HG03103 (cell line): ENCODE results near the gene SIGMAR1.

Source experiments
- ATAC-seq: cut with Tn5 transposase; IDR thresholded peaks from one replicate; pipeline ENCODE4 v1.9.1; 2021; ENCODE audit warnings: low read depth; ENCODE audit not compliant: unreplicated experiment

SIGMAR1 gene

DNA sequence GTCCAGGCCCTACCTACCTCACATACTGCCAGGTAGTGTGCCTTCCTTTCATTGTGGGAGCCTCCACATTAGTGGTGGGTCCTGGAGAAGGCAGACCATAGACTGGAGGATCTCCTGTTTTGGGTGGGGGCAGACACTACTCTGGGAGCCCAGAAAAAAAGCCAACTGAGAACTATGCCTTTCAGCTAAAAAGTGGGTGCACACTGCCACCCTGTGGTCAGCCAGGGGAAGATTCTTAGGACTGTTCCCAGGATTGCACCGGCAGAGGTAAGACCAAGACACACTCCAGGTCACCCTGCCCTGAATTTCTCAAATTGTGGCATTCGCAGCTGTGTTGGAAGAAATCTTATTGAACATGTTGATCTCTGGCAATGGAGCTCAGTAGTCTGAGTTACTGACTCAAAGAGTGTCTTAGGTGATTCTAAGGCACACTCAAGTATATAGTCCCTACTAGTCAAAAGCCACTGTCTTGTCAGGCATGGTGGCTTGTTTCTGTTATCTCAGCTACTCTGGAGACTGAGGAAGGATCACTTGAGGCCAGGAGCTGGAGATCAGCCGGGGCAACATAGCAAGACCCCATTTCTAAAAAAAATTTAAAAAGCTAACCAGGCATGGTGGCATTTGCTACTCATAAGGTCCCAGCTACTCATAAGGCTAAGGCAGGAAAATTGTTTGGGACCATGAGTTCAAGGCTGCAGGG lies 3.6 kb downstream of the SIGMAR1 start:
- ATAC-seq = no peak

DNA sequence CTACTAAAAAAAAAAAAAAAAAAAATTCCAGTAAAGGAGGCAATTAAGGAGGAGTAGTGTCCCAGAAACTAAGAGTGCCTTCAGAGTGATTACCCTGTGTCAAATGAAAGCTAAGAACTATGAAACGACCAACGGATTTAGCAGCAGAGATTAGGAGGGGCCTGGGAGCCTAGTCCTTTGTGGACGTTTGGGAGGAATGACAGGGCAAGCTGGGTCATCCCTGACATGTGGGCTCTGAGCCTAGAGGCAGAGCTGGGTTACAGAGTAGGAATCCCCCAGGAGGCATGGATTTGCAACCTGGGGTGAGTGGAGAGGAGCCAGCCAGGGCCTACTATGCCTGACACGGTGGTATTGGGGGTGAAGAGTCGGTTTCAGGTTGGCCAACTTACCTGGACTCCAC lies 4.4 kb downstream of the SIGMAR1 start:
- no peak for ATAC-seq

DNA sequence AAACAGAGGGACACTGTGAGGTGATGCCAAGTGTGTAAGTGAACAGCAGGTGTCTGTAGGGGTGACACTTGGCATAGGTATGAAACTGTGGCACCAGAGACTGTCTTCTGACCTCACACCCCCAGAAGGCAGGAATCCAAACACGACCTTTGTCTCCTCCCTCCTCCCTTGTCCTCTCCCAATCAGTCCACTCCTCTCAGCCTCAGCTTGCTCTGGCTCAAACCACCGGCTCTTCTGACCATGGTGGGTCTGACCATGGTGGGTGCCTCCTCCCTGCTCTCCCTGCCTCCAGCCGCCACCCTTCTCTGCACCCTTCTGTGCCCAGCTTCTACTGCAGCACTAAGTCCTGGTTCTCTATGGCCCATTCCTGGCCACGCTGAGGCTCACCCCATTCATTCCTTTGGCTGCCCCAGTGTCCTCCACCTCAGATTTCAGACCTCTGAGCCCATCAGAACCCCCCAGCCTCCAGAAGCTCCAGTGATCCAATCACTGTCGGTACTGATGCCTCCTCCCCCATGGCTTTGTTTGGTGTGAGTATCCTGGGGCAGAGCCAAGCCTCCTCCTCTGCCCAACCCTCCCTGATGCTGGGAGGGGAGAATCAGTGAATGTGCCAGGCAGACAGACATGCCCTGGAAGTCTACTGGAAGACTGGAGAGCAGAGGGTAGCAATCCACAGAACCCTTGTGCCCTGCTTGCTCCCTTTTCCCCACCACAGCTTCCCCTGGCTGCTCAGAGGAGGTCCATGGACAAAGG lies 7.0 kb downstream of the SIGMAR1 start:
- no peak for ATAC-seq

DNA sequence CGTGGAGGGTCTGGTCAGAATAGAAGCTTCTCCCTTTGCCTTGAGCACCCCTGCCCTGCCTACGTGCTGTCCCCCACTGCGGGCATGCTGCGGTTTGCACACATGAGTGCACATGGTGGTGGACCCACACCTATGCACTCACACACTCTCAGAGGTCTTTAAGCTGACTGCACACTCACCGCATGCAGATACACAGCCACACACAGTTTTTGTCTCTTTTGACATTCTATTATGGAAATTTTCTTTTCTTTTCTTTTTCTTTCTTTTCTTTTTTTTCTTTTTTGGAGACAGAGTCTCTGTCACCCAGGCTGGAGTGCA lies 8.1 kb downstream of the SIGMAR1 start:
- ATAC-seq = no peak

DNA sequence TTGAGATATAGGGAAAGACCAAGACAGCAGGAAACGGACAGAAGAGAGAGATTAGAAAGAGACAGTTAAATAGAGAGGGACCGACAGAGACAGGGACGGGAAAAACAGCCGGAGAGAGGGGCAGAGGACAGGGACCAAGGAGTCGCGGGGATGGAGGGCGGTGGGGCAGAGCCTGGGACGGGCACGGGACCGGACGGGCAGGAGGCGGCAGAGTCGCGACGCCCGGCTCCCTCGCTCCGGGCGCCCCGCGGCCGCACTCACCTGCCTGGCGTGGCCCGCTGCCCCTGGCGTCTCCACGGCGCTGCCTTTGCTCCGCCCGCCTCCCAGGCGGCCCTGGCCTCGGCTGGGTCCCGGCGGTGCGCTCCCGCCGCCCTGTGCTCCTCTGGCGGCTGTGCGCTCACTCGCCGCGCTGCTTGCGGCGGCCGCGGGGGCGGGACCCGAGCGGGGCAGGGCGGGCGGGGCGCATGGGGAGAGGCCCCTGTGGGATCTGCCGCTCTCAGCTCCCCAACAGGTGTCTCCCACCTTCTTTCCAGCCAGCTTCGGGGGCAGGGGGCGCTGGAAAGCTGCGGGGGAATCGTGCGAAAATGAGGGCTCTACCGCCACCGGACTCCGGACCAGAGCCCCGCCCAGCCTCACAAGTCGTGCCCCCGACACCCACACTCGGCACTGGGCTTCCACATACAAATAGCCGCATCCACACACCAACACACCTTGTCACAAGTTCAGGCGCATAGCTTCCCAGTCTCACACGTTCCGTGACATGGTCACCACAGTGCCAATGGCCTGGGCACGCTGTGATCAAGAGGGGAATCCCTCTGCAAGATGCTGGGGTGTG lies 8.7 kb downstream of the SIGMAR1 start, which contains the start of gene ARID3C:
Gene ARID3C (minus strand): TSS at position 411 of the 835 bp plus-strand sequence. CDS start 1,052 bp downstream, outside the sequence.
- no peak for ATAC-seq

DNA sequence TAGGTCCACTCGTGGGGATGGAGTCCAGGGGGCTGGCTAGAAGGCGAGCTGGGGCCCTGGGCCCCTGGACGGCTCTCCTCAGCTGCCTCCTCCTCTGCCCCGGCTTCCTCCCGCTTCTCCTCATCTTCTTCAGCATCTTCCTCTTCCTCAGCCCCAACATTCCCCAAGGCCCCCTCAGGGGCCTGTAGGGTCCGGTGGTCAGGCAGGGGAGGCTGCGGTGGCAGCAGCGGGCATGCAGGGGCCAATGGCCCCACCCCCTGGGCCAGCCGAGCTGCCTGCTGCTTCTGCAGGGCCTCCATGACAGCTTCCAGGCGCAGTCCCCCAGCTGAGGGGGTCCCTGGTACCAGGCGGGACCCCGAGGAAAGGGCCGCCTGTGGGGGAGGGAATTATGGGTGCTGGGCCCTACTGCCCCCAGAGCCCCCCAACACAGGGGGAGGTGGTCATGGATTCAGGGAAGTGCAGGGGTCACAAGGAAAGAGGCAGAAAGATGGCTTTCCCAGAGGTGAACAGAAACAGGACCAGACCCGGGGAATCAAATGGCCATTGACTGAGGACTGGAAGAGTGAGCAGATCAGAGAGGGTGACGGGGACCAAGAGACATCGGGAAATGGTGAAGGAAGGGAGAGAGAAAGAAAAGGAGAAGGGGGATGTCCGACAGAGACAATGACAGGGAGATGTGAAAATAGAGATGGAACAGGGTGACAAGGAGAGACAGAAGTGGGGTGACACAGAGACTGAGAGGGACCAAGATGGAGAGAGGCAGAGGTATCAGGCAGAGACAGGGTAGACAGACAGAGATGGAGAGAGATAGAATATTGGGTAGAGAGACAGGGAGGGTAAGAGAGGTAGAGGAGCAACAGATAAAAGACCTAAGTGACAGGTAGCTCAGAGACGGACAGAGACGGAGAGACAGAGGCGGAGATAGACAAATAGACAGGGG lies 9.6 kb downstream of the SIGMAR1 start:
- no peak for ATAC-seq

DNA sequence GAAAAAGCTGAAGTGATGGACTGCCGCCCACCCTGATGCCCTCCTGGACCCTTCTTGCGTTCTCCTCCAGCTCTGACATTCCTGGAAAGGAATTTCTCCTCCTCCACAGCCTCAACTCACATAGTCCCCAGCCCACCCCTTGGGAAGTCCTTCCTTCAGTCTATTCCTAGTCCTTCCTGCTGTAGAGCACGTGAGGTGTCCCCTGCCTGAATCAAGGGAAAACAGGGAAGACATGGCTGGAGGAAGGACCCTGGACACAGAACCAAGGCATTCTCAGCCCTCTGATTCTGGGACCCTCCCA lies 12.5 kb downstream of the SIGMAR1 start:
- ATAC-seq = no peak

DNA sequence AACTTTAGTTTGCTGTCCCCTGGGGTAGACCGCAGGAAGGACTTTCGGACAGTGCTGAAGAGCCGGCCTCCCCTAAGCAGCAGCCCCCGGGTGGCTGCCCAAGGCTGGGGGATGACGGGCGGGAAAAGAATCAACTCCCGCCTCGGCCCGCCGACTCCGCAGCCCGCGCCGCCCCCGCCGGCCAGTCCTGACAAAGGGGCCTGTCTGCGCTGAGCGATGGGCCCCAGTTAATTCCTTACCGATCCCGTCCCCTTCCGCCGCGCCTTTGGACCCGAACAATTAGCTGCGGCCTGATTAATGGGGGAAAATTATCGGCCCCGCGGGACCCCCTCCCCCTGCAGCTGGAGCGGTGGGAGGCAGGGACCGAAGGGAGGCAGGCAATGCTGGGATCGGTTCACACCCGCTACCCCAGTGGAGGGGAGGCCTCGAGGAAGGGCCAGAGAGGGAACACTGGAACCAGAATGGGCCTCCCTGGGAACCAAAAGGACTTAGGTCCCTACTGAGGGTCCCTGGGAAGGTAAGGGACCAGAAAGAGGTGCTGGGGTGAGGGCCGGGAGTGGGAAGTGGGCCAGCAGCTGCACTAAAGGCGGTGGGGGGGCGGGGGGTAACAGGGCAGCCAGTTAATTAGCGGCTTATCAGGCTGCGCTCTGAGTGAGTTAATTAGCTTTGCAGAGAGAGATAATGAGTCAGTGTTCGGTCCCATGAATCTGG lies 13.0 kb downstream of the SIGMAR1 start:
- ATAC-seq = no peak

DNA sequence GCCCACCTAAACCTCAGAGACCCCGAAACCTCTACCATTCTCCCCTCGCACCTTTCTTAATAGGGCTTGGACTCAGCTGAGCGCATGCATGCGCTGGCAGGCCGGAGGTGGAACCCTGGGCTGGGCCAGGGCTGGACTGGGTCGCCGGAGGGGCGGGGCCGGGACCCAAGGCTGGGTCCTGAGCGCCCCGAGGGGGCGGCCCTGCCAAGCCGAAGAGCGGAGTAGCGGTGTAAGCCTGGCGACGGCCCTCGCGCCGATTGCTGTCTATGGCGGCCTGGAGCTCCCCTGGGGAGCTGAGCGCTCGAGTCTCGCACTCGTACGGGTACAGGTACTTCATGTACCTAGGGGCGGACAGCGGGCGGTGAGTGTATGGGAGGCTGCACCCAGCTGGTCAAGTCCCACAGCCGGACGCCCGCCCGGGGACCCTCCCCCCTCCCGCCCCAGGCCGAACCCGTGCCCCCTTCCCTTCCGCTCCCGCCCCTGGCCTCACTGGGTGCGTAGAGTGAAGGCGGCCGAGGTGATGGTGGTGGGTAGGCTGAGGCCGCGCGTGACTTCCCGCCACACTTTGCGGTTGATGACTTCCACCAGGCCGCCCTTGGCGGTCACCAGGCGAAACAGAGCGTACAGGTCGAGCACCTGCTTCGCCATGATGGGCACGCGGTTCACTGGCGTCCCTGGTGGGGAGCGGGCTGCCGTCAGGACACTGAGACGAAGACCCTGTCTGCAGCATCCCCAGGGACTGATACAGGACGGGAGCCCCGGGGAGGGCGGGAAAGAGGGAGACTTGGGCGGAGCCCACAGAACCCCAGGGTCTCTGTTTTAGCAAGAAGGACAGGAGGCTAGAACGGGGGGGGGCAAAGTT lies 14.0 kb downstream of the SIGMAR1 start:
- no peak for ATAC-seq

DNA sequence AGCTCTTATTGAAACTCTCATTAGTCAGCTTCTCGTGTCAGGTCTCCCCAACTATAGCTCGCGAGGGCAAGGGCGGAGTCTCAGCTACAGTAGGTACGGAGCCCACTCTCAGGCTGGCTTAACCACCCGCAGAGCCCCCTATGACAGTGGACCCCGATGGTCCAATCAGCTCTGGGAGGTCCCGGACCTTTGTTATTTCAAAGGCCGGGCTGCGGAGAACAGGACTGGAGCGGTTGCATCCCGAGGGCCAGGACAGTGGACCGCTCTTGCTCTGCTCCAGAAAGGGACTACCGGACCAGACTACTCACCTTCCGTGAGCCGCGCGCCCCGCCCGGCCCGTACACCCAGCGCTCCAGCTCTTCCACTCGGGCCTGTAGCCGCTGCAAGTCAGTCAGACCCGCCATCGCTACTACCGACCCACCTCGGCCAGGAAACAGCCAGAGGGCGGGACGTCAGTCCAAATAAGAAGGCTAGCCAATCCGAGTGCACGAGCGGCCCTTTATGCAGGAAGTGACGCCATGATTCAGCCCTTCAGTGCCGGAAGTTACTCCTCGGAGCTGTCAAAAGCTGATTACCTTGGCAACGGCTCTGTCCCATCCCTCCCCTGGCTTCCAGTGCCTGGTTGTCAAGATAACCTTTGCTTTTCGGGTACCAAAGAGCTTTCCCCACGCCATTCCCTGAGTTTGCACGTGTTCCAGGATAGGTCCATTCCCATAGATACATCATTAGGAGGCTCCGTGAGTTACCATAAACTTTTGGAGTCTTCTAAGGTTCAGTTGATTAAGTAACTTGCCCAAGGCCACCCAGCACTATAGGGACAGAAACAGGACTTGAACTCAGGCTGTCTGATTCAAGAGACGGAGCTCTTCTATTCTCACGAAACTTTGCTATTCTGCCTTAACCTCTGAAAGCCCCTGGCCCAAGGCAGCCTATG lies 17.3 kb downstream of the SIGMAR1 start, which contains the start of gene DCTN3:
Gene DCTN3 (minus strand): TSS at position 435 of the 934 bp plus-strand sequence. CDS start 31 bp downstream, at position 404.
- ATAC-seq = peak; percentile 98

DNA sequence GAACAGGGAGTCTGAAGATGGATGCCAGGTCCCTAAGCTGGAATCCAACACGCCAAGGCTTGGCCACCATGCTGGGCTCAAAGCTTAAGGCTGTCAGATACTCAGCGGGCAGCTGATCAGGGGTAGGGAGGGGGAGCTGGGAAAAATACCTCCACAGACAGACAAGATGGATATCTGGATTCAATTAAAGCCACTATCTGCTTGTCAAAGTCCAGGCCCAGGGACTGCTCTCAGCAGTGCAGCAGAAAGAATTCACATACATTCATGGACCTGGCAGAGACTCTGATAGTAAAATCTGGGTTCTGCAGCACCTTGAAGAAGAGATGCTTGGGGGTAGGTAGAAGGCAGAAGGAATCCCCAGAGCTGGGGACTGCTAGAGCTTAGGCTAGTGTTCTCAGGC lies 22.5 kb downstream of the SIGMAR1 start:
- no peak for ATAC-seq

DNA sequence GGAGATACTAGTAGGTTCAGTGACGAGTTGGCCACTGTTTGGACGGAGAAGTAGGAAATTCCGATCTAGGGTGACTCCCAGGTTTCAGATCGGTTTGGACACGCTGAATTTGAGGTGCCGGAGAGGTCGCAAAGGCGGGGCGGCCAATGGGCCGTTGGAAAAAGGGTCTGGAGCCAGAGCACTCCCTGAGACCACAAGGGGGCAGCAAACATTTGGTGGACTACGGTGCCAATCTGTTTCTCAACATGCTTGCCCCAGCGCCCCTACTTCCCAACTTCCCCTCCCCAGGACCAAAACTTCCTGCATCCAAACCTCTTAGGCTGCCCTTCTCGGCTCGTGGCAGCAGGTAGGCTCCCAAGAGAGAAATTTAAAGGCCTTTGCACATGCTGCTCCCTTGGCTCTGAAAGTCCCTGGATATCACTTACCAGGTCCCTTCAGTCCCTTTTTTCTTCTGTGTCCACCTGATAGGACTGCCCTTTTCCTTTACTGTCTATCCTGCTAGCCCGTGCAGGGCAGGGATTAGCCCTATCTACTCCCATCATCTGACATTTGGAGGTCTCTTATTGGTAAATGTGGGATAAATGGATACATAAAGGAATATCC lies 24.7 kb downstream of the SIGMAR1 start:
- no peak for ATAC-seq

DNA sequence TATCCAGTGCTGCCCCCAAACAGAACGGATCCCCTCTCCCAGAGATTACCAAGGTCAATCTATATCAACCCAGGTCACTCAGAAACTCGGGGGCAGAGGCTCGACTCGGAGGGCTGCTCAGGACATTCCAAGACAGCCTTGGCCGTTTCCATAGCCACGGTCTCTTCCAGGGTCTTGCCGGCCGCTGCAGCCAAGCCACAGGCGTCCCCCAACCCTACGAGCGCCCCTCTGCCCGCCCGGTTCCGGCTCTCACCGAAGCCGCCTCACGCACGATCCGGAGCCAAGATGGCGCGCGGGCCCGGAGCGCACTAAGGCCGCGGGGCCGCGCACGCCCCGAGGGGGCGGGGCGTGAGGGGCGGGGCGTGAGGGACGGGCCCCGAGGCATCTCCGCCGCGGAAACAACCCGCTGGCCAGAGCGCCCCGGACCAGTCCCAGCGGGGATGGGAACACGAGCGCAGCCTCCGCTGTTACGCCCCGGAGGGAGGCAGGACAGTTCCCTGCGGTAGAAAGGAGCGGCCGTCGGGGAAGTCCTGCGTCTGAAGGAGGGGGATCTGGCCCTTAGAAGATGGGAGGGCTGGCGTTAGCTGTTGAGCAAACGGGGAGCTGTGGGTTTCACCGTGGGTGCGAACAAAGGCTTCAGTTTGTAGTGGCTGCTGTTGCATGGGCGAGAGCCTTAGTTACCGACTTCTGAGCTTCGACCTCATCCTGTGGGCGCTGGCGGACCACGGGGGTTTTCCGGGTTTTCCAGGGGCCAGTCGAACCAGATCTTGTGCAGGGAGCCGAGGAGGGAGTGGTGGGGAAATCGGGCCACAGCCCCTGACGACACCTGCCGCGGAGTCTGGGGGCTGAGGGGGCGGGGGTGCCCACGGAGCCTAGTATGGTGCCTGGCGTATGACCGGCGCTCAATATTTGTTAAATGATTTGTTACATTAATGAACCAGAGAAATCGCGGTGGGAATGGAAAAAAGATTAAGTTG lies 25.5 kb downstream of the SIGMAR1 start, which contains the start of gene RPP25L:
Gene RPP25L (minus strand): TSS at position 287 of the 977 bp plus-strand sequence. CDS start 801 bp downstream, outside the sequence.
- peak; percentile 90 for ATAC-seq

DNA sequence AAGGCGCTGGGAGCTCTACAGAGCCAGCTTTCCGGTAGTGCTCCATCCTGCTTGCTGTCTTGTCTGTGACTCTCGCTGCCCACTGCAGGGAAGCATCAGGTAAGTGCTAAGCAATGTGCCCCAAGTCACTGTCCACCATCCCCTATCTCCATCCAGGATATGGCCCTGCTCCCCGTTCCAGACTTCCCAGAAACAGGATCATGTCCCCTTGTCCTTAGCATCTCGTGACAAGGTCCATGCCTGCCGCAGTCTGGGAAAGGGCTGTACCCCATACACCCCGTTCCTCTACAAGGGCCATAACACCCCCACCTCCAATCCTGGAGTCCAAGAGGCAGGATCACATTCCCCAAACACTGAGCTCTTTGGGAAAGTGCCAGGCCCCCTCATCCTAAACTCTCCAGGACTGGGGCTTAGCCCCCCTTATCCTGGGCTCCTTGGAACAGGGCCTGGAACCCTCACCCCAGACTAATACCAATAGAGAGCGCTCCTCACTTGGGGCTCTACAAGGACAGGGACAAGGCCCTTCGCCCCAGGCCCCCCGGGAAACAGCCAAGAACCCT lies 26.3 kb downstream of the SIGMAR1 start:
- ATAC-seq = no peak

DNA sequence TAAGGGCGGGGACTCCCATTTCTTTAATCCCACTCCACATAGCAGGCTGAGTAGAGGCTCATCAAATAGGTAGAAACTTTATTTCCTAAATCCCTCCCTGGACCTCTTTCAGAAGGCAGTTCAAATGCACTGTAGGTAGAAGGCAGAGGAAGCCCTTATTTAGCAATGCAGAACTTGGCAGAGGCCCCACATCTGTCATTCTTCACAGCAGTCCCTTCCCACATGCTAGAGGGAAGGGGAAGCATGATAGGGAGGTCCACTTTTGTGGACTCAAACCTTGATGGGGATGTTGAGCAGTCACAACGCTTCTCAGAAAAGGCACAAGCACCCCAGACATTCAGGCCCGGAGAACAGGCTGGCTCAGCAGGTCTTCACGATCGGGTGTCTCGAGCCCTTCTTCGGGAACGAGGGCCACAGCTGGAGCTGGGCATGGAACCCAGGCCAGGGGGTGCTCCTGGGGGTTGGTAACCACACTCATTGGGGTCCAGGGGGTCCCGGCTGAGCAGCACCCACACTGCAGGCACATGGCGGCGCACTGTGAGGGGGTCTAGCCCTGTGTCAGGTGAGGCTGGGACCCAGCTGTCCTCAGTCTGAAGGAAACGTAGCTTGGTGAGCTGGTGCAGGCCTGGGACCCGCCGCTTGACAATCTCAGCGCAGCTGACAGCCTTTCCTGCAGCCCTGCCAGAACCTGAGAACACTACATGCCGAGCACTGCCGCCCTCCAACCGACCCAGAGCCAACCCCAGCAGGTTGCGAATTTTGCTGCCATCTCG lies 27.0 kb downstream of the SIGMAR1 start:
- ATAC-seq = no peak
